Subcutaneous adipose tissue (tissue), 4 donors: ENCODE data around the gene CCDC142. TPM values are rescaled to one million over a fixed set of nuclear protein-coding genes. Genes with fewer than 3 reads are reported as not detected.

Experiments
- CTCF ChIP-seq: fragments of 450-650 bp; IDR thresholded peaks from one replicate; pipeline ENCODE4 v1.5.1; 2016; ENCODE audit warnings: low read depth, mild to moderate bottlenecking, control low read depth, antibody characterized with exemption, moderate library complexity
- total RNA-seq, 4 donors: library from RNA; depleted of rRNA; stranded (reverse); fragments of >200 nt; gene quantifications; one replicate each; pipeline ENCODE4 v1.1.0, GENCODE V29; 2016

CCDC142 gene
- total RNA-seq, 4 donors from 2014 or later: 10.4 to 30.0 (median 16.8) TPM

DNA sequence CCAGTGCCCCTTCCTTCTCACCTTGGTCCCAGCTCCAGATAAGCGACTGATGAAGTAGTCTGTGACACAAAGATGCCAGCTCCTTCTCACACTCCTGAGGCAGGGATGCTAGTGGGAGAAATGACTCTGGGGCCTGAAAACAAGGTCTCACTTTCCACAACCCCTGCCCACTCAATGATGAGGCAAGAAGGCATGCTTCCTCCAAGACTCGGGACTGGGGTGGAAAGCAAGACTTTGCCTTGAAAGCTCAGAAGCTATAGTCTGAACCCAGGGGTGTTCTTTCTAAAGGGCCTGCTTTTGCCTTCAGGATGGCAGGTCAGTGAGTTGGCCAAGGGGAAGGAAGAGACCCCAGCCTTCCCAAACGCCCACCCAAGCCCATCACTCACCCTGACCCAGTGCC is 1.4 kb downstream of the CCDC142 start:
- no peak for TF ChIP-seq CTCF

GRCh38 chr2:74474899-74475298 is 7.9 kb downstream of the CCDC142 start:
- no peak for TF ChIP-seq CTCF

- TF ChIP-seq CTCF: no peak
Measured at GRCh38 chr2:74474481-74474880, 8.3 kb downstream of the CCDC142 start.

DNA sequence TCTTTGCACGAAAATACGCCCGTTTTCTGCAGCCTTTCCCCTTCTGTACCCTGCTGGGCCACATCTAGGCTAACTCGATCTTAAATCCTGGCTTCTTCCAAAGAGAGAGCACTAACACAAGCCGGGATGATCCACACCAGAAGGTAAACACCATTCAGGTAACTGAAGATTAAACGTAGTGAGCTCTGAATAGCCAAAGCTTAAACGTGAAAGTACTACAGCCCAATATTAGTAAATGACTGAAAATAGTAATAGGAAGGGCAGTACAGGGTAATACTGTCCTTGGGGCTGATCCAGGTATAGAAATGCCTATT is 9.9 kb downstream of the CCDC142 start:
- no peak for TF ChIP-seq CTCF

DNA sequence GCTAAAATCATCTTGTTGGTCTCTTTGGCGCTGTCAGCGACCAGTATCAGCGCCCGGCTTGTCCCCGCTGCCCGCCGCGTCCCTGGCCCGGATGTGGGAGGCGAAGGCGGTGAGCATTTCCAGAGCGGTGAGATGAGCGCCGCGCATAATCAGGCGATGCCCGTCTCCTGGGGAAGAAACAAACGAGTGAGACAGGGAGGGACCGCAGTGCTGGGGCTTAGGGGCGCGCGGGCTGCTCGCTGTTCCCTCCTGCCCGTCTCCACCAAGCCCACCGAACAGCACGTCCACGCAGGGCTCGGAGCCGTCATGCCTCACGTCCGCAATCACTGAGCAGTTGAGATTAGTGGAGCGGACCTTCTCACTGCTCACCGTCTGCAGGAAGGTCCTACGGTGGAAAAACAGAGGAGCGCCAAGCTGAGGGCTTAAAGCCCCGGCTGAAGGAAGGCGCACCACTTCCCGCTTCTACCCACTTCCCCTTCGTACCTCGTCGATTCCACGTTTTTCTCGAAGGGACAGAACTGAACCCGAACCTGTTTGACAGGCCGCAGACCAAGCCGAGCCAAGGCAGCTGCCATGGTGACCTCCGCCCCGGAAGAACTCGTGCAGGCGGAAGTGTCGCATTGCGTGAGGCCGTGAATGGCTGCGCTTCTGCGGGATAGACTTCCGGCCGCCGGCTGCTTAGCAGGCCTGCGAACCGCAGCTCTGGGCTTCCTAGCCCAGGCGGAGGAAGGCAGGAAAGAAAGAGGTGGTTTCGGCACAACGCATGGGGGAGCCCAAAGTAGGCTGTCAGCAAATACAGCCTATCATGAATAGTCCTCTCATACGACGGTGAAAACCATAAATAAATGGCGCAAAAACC is 10.5 kb downstream of the CCDC142 start, which contains the start of gene MRPL53:
MRPL53 (minus strand) TSS at position 595 of the 859 bp plus-strand sequence; CDS start at position 575, 20 bp downstream.
- TF ChIP-seq CTCF: no peak

GRCh38 chr2:74471332-74472065 is 11.3 kb downstream of the CCDC142 start:
- no peak for TF ChIP-seq CTCF

- no peak for TF ChIP-seq CTCF
Measured at GRCh38 chr2:74464406-74464805, 18.4 kb downstream of the CCDC142 start.
